Limb (tissue), 2 donors: ENCODE data around the gene HBZ.
"Not testable (repeated sequence)": the region's sequence is repeated elsewhere in the genome, so short reads cannot be mapped to it uniquely, and the experiment has no call there.

Experiments
- DNase-seq, 2 donors: peaks; one replicate each; pipeline ENCODE4 v3.0.0-alpha.2; 2016; ENCODE audit errors: extremely low spot score in 2 of 2

The HBZ gene

GRCh38 chr16:177981-178667 lies 25.7 kb downstream of the HBZ start:
- DNase-seq = no peak

GRCh38 chr16:178668-179015 lies 26.2 kb downstream of the HBZ start:
- no peak for DNase-seq

- DNase-seq = no peak
These were observed 27.0 kb downstream of the HBZ start for GRCh38 chr16:179211-180092.

GRCh38 chr16:180101-180675 lies 27.7 kb downstream of the HBZ start, which contains the start of gene HBQ1:
Gene HBQ1, plus strand, starts transcription at chr16:180459. Its CDS starts 28 bp downstream, at chr16:180487.
- peak in 1 of 2 donors; percentile 82 for DNase-seq

GRCh38 chr16:180681-181564 lies 28.5 kb downstream of the HBZ start:
- DNase-seq = peak; percentile 42 to 64

- peak in 1 of 2 donors; percentile 88 for DNase-seq
These were observed 29.1 kb downstream of the HBZ start for GRCh38 chr16:181565-182021.

- DNase-seq = no peak
These were observed 30.6 kb downstream of the HBZ start for GRCh38 chr16:183005-183404.

- DNase-seq = no peak
These were observed 32.8 kb downstream of the HBZ start for GRCh38 chr16:185213-185612.

- DNase-seq = no peak
These were observed 33.2 kb downstream of the HBZ start for GRCh38 chr16:185691-186090.

GRCh38 chr16:187330-187729 lies 34.9 kb downstream of the HBZ start:
- no peak for DNase-seq

- DNase-seq = no peak
These were observed 36.2 kb downstream of the HBZ start for GRCh38 chr16:188674-189073.

- no peak for DNase-seq
These were observed 37.3 kb downstream of the HBZ start for GRCh38 chr16:189604-190186.

GRCh38 chr16:191831-192230 lies 39.4 kb downstream of the HBZ start:
- no peak for DNase-seq

GRCh38 chr16:192686-193085 lies 40.2 kb downstream of the HBZ start:
- no peak for DNase-seq

GRCh38 chr16:193441-193840 lies 41.0 kb downstream of the HBZ start:
- no peak for DNase-seq

- DNase-seq = no peak
These were observed 42.1 kb downstream of the HBZ start for GRCh38 chr16:194516-194915.

GRCh38 chr16:200388-200787 lies 47.9 kb downstream of the HBZ start:
- no peak for DNase-seq

- DNase-seq = no peak
These were observed 50.8 kb downstream of the HBZ start for GRCh38 chr16:203246-203645.

- not testable (repeated sequence) for DNase-seq
These were observed 51.6 kb downstream of the HBZ start for GRCh38 chr16:204046-204445.
